GM12878 (cell line): ENCODE results near the gene CTSD. TPM values are rescaled to one million over a fixed set of nuclear protein-coding genes. Genes with fewer than 3 reads are reported as not detected.

Experiments used
- ATAC-seq: fragments of 200-7000 bp; cut with Tn5 transposase; 3 replicates; pipeline ENCODE4 v1.9.1; 2020; ENCODE audit warnings: mild to moderate bottlenecking, moderate library complexity
- BruUV-seq: library from RNA; stranded (reverse); fragments of 400-500 nt; replicated peaks from 2 replicates; lab custom pipeline; 2021; lab: Mats Ljungman, UMichigan
- CTCF ChIA-PET: fragments of 300-600 bp; sonication (Branson Sonifier 250); formaldehyde crosslinking; extraction: SDS; loops from one replicate; lab custom pipeline; 2021; ENCODE audit warnings: inconsistent platforms; lab: Yijun Ruan, JAX
- POLR2A ChIA-PET: fragments of 350-600 bp; formaldehyde crosslinking; extraction: SDS; loops from one replicate; lab custom pipeline; 2021; ENCODE audit warnings: inconsistent platforms; lab: Charles Lee
- RAD21 ChIA-PET: fragments of 300-600 bp; sonication (Branson Sonifier 250); formaldehyde crosslinking; loops from one replicate; lab custom pipeline; 2023; ENCODE audit warnings: antibody characterized with exemption; ENCODE audit not compliant: unreplicated experiment; lab: Charles Lee
- SMC1A ChIA-PET: fragments of 300-600 bp; sonication (Branson Sonifier 250); formaldehyde crosslinking; loops from one replicate; lab custom pipeline; 2023; ENCODE audit not compliant: unreplicated experiment, uncharacterized antibody; lab: Charles Lee
- DNase-seq: peaks from one replicate; pipeline ENCODE4 v3.0.0-alpha.2; 2011; ENCODE audit warnings: low read depth, low spot score
- FAIRE-seq: peaks from 3 replicates; lab custom pipeline; 2011; peaks lifted over from hg19 to GRCh38; lab: Jason Lieb, UNC
- H2AFZ ChIP-seq: 2 replicates; pipeline ENCODE4 v1.6.0; 2011; ENCODE audit warnings: low read depth, low read length, control low read depth; ENCODE audit not compliant: control insufficient read depth
- H3K27ac ChIP-seq: 2 replicates; pipeline ENCODE4 v1.5.1; 2011; ENCODE audit warnings: control low read depth; ENCODE audit not compliant: control insufficient read depth, insufficient read depth
- H3K27me3 ChIP-seq, 2 experiments: replicated peaks in 1 of 2; 2 replicates each; pipeline versions ENCODE4 v1.6.0 to v1.6.1; 2011; ENCODE audit warnings: low read length in 1 of 2; ENCODE audit not compliant: control insufficient read depth in 2 of 2, insufficient read depth in 2 of 2
- H3K36me3 ChIP-seq, 2 experiments: 2 replicates each; pipeline ENCODE4 v1.5.1; 2011; ENCODE audit warnings: low read length in 1 of 2; ENCODE audit not compliant: control insufficient read depth in 2 of 2, insufficient read depth in 2 of 2
- H3K4me1 ChIP-seq: 2 replicates; pipeline ENCODE4 v1.6.1; 2011; ENCODE audit warnings: mild to moderate bottlenecking, low read length, moderate library complexity, mixed read lengths; ENCODE audit not compliant: control insufficient read depth, insufficient read depth
- H3K4me2 ChIP-seq: 2 replicates; pipeline ENCODE4 v1.6.0; 2011; ENCODE audit warnings: control low read depth; ENCODE audit not compliant: control insufficient read depth, insufficient read depth
- H3K4me3 ChIP-seq: fragments of 200-600 bp; sonication (generic); 2 replicates; pipeline ENCODE4 v1.5.1; 2016
- H3K79me2 ChIP-seq: 2 replicates; pipeline ENCODE4 v1.6.0; 2011; ENCODE audit warnings: low read length; ENCODE audit not compliant: control insufficient read depth, insufficient read depth
- H3K9ac ChIP-seq: 2 replicates; pipeline ENCODE4 v1.8.0; 2011; ENCODE audit warnings: low read length, control low read depth, mixed read lengths; ENCODE audit not compliant: control insufficient read depth, insufficient read depth
- H3K9me3 ChIP-seq: replicated peaks from 3 replicates; pipeline ENCODE4 v1.5.1; 2011; ENCODE audit warnings: mild to moderate bottlenecking, low read length; ENCODE audit not compliant: control insufficient read depth, insufficient read depth
- H4K20me1 ChIP-seq: 2 replicates; pipeline ENCODE4 v1.6.0; 2011; ENCODE audit not compliant: control insufficient read depth, insufficient read depth
- CHD2 ChIP-seq: IDR thresholded peaks from 2 replicates; pipeline ENCODE4 v1.6.1; 2011; ENCODE audit warnings: low read depth, low read length, improper control_type of control experiment, borderline replicate concordance
- CREB1 ChIP-seq: IDR thresholded peaks from 2 replicates; pipeline ENCODE4 v1.6.1; 2012; ENCODE audit warnings: low read depth, mild to moderate bottlenecking, inconsistent platforms
- HCFC1 ChIP-seq: fragments of 150-350 bp; IDR thresholded peaks from 2 replicates; pipeline ENCODE4 v1.6.1; 2014; ENCODE audit warnings: low read length
- MLLT1 ChIP-seq: fragments of 450-650 bp; IDR thresholded peaks from 2 replicates; pipeline ENCODE4 v1.6.1; 2016; ENCODE audit warnings: mild to moderate bottlenecking
- RCOR1 ChIP-seq: conservative IDR thresholded peaks from 2 replicates; pipeline ENCODE4 v1.6.1; 2012; ENCODE audit warnings: low read depth, low read length, improper control_type of control experiment
- SIN3A ChIP-seq: IDR thresholded peaks from 2 replicates; pipeline ENCODE4 v1.6.1; 2012; ENCODE audit warnings: low read depth, low read length, improper control_type of control experiment
- SKIL ChIP-seq: fragments of 450-650 bp; IDR thresholded peaks from 2 replicates; pipeline ENCODE4 v1.6.1; 2017; ENCODE audit warnings: mild to moderate bottlenecking, low read depth, inconsistent platforms; ENCODE audit not compliant: poor library complexity, severe bottlenecking
- SMAD1 ChIP-seq: fragments of 450-650 bp; IDR thresholded peaks from 2 replicates; pipeline ENCODE4 v1.6.1; 2018; ENCODE audit warnings: mild to moderate bottlenecking, low read depth; ENCODE audit not compliant: partially characterized antibody
- WRNIP1 ChIP-seq: IDR thresholded peaks from 2 replicates; pipeline ENCODE4 v1.6.1; 2011; ENCODE audit warnings: low read depth, low read length, improper control_type of control experiment, borderline replicate concordance
- ZNF592 ChIP-seq: fragments of 450-650 bp; IDR thresholded peaks from 2 replicates; pipeline ENCODE4 v1.6.1; 2017; ENCODE audit warnings: mild to moderate bottlenecking, moderate library complexity
- WGBS: methylation state at CpG from one replicate; pipeline ENCODE4 v1.1.6; 2016; ENCODE audit warnings: low lambda C conversion rate; ENCODE audit not compliant: insufficient replicate concordance, insufficient coverage; ENCODE audit errors: missing lambda C conversion rate; 5-methylcytosine and 5-hydroxymethylcytosine counted together
- in situ Hi-C: fragments of 300-500 bp; cut with MboI; formaldehyde crosslinking; loops from 9 replicates; pipeline ENCODE4 v1.14.3; 2018; ENCODE audit warnings: mixed read lengths
- intact Hi-C: fragments of 100-400 bp; cut with micrococcal nuclease; formaldehyde crosslinking; loops from one replicate; pipeline ENCODE4 v1.14.2; 2022; ENCODE audit not compliant: unreplicated experiment
- polyA plus RNA-seq, 11 experiments: library from polyadenylated mRNA; depleted of rRNA in 4 of 11; unstranded in 6 of 11; stranded (reverse) in 5 of 11; fragments of >200 nt; fragmentation: Nextera tagmentation in 4 of 11; fragmentation: Illumina TruSeq in 1 of 11; extraction: Ambion mirVana in 4 of 11; extraction: Trizol in 1 of 11; gene quantifications; 1 replicate in 1 of 11; 2 replicates in 10 of 11; pipeline versions ENCODE4 v1.2.1 to v1.2.3, GENCODE V29; 2011 to 2016; ENCODE audit warnings: inconsistent platforms in 2 of 11, missing spikeins in 2 of 11, low read depth in 1 of 11
- total RNA-seq, 4 experiments: library from RNA; depleted of rRNA in 3 of 4; stranded (reverse); fragments of >200 nt in 3 of 4; fragmentation: Illumina TruSeq in 1 of 4; extraction: Trizol in 1 of 4; gene quantifications; 2 replicates each; pipeline versions ENCODE4 v1.2.1 to v1.2.3, GENCODE V29; 2013 to 2021

The CTSD gene
- total and polyA plus RNA-seq, 10 of the 15 experiments (the other 5 are each of a cell fraction or from before 2014, with no cell fraction given), result 0.42 to 54.6 (median 25.0) TPM

- H3K36me3 ChIP-seq, result no peaks in the 10 kb centered on the region
- ChIA-PET CTCF (no interaction called here), RAD21 (no interaction called here)
- intact Hi-C loops, result no loop called here
- H3K9ac ChIP-seq, result no peak overlapping the region
- H3K27me3 ChIP-seq, result no peaks in the 10 kb centered on the region
- H3K4me2 ChIP-seq, result no peak overlapping the region
- no peak overlapping the region for H2AFZ ChIP-seq
- no TSS peak for BruUV-seq
- H3K4me3 ChIP-seq, result no peak overlapping the region
- FAIRE-seq (no peak), ATAC-seq (no peak)
- peaks cover 2% of the 10 kb centered on the region; the same call in 2 of the 3 replicates for H3K9me3 ChIP-seq
- H3K4me1 ChIP-seq, result no peaks in the 10 kb centered on the region
- no peaks in the 10 kb centered on the region for H3K79me2 ChIP-seq
- no peak for TF ChIP-seq SKIL
- no peak for TF ChIP-seq HCFC1
- no peak for TF ChIP-seq WRNIP1
- TF ChIP-seq SIN3A, result no peak
- TF ChIP-seq ZNF592, result no peak
- TF ChIP-seq CHD2, result no peak
- TF ChIP-seq RCOR1, result no peak
- no peak for TF ChIP-seq SMAD1
- no peak for TF ChIP-seq MLLT1
- no peak for TF ChIP-seq CREB1
- TF ChIP-seq, all 136 proteins: peak for 0
- in situ Hi-C loops, result no loop called here
- no peak for DNase-seq
- 33% methylated on average over 8 of the region's 8 CpGs for WGBS
- H3K27ac ChIP-seq, result no peak overlapping the region
- POLR2A ChIA-PET, result no interaction called here
- H4K20me1 ChIP-seq, result no peaks in the 10 kb centered on the region
- SMC1A ChIA-PET, result no interaction called here
Observed at GRCh38 chr11:1740786-1741530, 22.8 kb downstream of the CTSD start.
